ENCODE results near the gene ALG10. TPM values are rescaled to one million over a fixed set of nuclear protein-coding genes. Genes with fewer than 3 reads are reported as not detected.
"Not testable (repeated sequence)": the region's sequence is repeated elsewhere in the genome, so short reads cannot be mapped to it uniquely, and the experiment has no call there.

Gene ALG10
- total RNA-seq: 13.8 TPM

- peak; percentile 99 for DNase-seq
Observed at GRCh38 chr12:34022079-34022830, at the start of gene ALG10. Gene ALG10 (plus strand): TSS chr12:34022496. CDS start chr12:34022600, 104 bp downstream.

- not testable (repeated sequence) for DNase-seq
Observed at GRCh38 chr12:33972884-33973283, 49.4 kb upstream of the ALG10 start.

GRCh38 chr12:33977887-33978286 is 44.4 kb upstream of the ALG10 start:
- no peak for DNase-seq

DNA sequence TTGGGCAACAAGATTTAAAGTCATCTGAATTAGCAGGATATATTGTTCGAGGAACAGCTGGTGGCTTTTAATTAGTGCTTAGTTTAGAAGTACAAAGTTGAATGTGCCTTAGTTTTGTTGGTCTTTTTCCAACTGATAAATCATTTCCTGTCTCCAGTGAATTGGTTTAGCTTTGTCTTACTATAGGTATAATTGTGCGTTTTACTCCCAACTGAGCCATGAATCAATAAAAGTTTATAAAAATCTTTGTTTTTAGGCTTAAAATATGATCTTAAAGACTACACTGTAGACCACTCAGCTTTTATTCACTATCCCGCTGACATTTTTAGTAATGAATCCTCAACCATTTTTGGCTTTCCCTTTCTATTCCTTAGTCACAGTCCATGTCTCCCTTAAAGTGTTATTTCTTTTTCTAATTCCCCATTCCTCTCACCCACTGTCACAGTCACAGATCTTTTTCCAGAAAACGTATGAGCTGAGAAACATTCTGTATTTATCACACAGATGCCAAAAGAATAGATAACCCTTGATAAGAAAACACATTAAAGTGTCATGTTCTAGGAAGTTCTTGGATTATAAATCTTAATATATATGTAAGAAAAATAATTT is 34.0 kb upstream of the ALG10 start:
- no peak for DNase-seq

DNA sequence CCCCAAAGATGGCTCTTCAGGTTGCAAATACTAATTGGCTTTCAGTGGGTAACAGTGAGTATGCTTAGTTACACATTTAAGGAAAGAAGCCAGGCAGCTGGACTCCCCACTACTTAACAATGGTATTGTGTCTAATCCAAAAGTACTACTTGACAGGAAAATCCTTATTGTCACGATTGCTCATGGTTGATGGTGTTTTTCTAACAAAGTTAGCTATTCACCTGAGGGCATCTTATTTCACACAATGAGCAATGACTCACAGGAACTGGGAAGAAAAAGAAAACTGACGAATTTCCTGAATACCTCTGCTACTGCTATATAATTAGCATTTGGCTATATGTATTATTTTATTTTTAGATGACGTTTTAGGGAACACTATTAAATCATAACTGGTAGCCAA is 33.4 kb upstream of the ALG10 start:
- no peak for DNase-seq

DNA sequence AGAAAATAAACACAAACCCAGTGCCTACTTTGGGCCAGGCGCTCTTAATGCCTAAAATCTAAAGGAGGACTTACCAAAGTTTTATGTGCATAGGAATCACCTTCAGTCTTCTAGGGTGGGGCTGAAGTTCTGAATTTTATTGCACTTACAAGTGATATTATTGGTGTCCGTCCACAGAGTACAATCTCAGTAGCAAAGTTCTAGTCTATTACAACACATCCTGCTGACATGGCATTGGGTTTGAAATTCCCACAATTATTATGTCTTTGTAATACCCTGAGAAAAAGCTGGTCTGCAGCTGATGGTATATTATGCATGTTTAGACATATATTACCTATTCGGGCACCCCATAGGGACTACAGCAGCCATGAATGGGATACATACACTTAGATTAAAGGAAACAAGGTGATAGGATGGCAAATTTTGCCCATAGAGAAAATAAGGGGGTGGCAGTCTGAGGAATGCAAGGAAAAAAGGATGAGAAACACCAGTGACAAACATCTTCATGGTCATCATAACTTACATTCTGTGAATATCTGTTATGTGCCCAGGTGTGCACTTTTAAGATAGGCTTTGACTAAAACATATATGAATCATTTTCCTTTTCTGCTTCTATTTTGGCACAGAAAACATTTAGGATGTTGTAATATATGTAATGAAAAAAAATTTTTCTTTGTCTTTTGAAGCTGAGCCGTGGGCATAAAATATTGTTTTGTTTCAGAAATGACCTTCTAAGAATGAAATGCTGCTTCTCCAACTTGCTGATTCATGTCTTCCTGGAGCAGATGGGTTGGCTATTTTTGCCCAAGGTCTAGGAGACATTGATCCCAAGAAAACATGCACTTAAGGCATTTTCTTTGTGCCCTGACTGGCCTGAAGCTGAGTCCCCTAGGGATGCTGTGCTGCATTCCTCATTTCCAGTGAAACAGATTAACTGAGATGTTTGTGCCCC is 27.2 kb upstream of the ALG10 start:
- no peak for DNase-seq

DNA sequence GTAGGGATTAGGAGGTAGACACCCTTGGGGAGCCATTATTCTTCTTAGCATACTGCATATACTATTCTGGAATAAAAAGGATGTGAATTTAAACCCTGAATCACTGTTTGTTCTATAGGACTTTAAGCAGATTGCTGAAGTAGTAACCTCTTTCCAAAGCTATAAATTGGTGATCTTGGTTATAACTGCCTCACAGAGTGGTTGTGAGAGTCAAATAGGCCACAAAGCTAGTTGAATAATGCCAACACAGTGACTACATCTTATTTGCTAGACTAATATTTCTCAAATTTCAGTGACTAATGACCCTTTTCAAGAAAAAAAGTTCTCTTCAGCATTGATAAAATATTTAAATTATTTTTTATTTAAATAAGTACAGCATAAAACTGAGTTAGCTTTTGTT is 13.5 kb upstream of the ALG10 start:
- not testable (repeated sequence) for DNase-seq

GRCh38 chr12:34016361-34016760 is 5.9 kb upstream of the ALG10 start:
- DNase-seq: no peak

GRCh38 chr12:34021071-34021470 is 1.2 kb upstream of the ALG10 start:
- DNase-seq: peak; percentile 3

DNA sequence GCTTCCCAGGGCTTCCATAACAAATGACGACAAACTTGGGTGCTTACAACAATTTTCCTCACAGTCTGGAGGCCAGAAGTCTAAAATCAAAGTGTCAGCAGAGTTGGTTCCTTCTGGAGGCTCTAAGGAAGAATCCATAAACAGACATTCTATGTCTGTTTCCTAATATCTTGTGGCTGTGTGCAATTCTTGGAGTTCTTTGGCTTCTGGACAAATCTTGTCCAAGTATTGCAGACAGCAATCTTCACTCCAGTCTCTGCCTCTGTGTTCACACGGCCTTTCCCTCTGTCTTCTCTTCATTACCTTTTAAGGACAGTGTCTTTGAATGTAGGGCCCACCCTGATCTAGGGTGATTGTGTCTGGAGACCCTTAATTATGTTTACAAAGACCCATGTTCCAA is 5.4 kb downstream of the ALG10 start:
- DNase-seq: not testable (repeated sequence)

- no peak for DNase-seq
Observed at GRCh38 chr12:34030591-34030990, 8.3 kb downstream of the ALG10 start.

DNA sequence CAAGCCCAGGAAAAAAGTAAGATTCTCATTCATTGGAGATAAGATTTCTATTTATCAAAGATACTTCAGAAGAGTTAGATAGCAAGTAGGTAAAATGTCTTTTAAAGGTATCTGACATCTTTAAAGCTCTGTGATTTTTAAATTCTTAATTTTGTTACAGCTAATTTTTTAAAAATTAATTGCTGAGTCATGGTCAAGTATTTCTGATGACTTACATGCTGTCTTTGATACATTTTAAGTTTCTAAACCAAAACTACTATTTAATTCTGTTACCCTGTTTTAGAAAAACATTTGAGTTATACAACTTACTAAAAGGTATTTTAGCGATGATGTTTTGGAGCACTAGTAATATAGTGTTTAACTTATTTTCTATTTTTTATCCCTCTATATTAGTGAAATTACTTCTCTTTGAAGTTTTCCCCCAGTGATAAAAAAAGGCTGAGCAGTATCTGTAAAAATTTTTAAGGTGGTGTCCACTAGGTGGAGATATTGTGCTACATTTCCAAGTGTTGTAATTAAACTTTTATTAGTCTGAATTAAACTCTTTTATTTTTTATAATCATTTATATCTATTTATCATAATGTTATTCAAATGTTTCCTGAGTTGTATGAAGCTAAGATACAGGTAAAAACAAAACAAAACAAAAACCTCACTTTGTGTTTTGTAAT is 11.5 kb downstream of the ALG10 start:
- DNase-seq: peak; percentile 23

DNA sequence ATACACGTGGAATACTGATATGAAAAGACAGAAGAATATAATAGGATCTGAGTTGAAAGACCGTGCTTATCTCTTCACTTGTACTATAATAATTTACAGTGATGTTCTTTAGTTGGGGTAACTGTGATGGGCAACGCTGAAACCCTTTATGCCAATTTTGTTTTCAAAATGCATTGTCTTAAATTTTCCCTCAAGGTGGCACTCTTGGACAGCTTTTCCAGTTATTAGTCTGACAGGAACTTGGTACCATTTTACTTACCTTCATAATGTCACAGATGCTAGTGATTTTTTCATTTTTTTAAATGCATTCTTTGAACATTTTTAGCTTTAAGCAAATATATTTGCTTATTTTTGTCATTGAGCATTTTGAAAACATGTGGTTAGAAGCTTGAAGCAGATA is 16.1 kb downstream of the ALG10 start:
- not testable (repeated sequence) for DNase-seq

- no peak for DNase-seq
Observed at GRCh38 chr12:34046570-34046969, 24.3 kb downstream of the ALG10 start.

GRCh38 chr12:34047855-34048254 is 25.6 kb downstream of the ALG10 start:
- not testable (repeated sequence) for DNase-seq

- no peak for DNase-seq
Observed at GRCh38 chr12:34048714-34049113, 26.4 kb downstream of the ALG10 start.

GRCh38 chr12:34051486-34051885 is 29.2 kb downstream of the ALG10 start:
- DNase-seq: no peak

GRCh38 chr12:34054938-34055337 is 32.6 kb downstream of the ALG10 start:
- no peak for DNase-seq
